CD4-positive, alpha-beta T cell treated with Interleukin-6 for 4 hours (primary cell): ENCODE measurements around the gene CACHD1.
A peak's percentile ranks its signal among the peaks of the same experiment; 100 is the strongest.

Experiments used
- DNase-seq: peaks from one replicate; pipeline ENCODE4 v3.0.0-alpha.2; 2020; ENCODE audit warnings: mixed read lengths

The CACHD1 gene

DNA sequence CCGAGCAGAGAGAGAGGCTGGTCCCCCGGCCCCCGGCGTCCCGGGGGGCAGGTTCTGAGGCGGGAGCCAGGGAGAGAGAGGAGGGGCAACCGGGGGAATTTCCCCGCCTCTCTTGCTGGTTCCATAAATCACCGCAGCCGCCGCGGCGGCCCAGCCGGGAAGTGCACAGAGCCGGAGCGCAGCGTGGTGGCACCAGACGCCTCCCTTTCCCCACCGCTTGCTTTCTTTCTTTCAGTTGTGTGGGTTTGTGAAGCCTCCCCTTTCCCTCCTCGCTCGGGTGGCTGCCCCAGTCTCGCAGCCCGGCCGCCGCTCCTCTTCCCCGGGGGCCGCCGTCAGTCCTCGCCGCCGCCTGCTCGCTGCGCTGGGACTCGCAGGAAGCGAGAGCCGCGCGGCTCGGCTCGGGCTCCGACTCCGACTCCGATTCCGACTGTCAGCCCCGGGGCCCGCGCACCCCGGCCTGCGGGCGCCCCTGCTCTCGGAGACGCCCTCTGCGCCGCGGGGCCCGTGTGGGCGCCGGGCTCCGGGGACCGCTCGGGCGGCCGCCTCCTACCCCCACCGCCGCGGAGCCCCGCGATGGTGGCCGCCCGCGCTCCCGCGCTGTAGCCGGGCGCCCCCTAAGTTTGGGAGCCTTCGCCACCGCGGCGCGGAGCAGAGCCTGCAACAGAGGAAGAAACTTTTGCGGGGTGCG is at the start of gene CACHD1:
Gene CACHD1 (plus strand): TSS at position 153 of the 688 bp plus-strand sequence. CDS start 616 bp downstream, outside the sequence.
- DNase-seq: peak; percentile 75

GRCh38 chr1:64421377-64421776 is 48.6 kb upstream of the CACHD1 start:
- DNase-seq: no peak

DNA sequence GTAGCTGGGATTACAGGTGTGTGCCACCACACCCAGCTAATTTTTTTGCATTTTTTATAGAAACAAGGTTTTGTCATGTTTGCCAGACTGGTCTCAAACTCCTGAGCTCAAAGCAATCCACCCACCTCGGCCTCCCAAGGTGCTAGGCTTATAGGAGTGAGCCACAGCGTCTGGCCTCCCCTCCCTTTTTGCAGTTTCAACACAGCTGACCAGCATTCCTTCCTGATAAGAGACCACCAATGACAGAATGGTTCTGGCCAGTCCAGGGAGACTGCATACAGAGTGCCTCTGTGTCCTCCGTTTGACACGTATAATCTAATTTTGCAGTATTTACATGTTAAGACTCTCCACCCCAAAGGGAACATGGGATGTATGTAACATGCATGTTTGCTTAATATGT is 46.4 kb upstream of the CACHD1 start:
- no peak for DNase-seq

DNA sequence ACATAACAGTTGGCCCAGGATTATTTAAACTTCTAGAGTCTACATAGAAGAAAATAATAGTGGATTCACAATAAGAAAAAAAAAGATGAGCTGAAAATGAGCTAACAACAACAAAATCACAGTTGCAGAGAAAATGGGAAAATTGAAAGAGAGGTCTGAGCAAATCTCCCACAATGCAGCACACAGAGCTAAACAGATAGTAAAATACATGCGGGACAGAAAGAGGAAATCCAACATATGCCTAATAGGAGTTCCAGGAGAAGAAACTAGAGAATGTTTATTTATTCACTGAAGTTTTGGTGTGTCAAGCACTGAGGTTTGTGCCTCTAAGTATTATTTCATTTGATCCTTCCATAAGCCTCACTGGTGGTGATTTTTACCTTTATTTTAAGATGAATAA is 45.5 kb upstream of the CACHD1 start:
- DNase-seq: no peak

DNA sequence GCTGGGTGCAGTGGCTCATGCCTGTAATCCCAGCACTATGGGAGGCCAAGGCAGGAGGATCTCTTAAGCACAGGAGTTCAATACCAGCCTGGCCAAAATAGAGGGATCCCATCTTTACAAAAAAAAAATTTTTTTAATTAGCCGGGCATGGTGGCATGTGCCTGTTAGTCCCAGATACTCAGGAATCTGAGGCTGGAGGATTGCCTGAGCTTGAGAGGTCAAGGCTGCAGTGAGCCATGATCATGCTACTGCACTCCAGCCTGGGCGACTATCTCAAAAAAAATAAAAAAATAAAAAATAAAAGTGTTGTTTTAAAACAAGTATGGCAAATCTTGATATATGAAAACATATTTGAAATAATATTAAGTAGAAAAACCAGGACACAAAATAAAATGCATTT is 44.4 kb upstream of the CACHD1 start:
- no peak for DNase-seq

GRCh38 chr1:64426681-64427080 is 43.2 kb upstream of the CACHD1 start:
- no peak for DNase-seq

- DNase-seq: no peak
These were observed 42.0 kb upstream of the CACHD1 start for GRCh38 chr1:64427879-64428278.

DNA sequence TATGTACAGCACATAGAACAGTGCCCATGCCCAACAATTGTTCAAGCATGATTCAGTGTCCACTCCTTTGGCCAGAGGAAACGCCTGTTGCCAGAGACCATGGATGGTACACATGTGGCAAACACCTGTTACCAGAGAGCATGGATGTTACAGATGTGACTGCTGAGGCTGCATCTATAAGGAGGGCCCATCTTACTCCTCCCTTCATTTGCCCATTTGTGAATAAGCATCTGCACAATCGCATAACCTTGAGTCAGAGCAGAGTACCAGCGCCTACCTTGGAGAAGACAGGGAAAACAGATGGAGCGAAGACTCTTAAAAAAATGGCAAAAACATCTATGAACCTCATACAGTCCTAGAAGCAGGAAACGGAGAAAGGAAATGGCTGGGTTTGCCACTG is 36.6 kb upstream of the CACHD1 start:
- no peak for DNase-seq

GRCh38 chr1:64433747-64434146 is 36.2 kb upstream of the CACHD1 start:
- DNase-seq: no peak

GRCh38 chr1:64435000-64435399 is 34.9 kb upstream of the CACHD1 start:
- DNase-seq: no peak

DNA sequence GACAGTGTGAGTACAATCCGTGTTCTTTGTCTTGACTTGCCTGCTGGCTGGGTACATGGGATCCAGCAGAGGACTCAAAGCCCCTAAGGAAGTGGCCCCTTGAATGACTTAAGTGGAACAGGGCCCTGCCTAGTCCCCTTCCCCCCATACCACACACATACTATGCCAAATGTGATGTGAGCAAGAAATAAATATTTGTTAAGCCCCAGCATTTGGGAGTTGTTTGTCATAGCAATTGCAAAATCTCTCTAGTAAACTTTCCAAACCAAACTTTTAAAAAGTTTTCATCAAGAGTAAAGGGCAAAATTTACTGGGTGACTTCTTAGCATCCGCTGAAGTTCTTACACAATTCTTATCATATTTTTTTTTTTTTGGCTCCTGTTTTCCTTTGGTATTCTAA is 32.5 kb upstream of the CACHD1 start:
- no peak for DNase-seq

DNA sequence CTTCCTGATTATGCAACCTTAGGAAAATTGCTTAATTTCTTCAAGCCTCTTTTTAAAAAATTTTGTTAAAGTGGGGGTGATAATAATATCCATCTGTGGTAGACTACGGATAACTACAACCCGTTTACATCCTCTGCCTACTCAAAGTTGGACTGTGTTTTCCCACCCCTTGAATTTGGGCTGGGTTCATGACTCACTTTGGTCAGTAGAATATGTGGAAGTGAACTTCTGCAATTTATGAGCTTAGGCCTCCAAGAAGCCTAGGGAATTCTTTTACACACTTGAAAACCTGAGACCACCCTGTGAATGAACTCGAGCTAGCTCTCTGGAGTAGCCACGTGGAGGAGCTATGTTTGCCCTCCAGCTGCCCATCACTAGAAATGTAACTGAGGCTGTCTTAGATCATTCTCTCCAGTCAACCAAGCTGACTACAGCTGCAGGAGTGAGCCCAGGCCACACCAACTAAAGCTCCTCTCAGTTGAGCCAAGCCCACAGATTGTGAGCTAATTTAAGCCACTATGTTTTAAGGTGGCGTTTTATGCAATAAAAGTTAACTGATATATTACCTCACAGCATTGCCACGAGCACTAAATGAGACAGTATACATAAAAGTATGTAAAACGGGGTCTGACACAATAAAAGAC is 29.6 kb upstream of the CACHD1 start:
- no peak for DNase-seq

DNA sequence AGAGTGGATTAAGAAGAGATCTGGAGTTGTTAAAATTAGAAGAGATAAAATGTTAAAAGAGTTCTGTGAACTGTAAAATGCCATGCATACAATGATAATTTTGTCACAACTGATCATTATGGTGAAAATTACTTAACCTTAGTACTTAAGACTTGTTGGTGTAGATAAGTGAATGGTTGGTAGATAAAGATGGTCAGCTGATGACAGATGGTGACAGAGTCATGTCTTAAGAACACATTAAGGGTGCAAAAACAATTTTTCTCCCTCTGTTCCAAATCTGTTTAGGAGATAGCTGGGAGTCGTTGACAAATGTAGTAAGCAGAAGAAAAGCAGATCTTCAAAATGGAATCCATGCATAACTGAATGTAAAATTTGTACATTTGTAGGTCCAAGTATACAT is 18.5 kb upstream of the CACHD1 start:
- DNase-seq: no peak

DNA sequence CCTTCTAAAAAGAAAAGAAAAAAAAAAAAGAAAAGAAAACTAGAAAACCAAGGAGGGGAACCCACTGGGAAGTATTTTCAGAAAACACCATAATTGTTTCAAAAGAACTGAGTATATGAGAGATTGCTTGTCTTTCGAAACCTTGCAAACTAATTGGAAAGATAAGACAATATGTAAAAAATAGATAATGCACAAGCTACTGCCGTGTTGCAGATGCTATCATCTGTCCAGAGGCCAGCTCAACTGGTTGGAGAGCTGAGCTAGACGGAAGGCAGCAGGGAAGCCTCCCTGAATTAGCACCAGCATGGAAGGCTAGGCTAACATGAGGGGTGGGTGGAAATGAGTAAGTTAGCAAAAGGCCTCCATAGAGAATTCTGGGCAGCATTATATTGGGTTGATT is 16.2 kb upstream of the CACHD1 start:
- DNase-seq: no peak

- DNase-seq: no peak
These were observed 11.0 kb upstream of the CACHD1 start for GRCh38 chr1:64458915-64459314.

DNA sequence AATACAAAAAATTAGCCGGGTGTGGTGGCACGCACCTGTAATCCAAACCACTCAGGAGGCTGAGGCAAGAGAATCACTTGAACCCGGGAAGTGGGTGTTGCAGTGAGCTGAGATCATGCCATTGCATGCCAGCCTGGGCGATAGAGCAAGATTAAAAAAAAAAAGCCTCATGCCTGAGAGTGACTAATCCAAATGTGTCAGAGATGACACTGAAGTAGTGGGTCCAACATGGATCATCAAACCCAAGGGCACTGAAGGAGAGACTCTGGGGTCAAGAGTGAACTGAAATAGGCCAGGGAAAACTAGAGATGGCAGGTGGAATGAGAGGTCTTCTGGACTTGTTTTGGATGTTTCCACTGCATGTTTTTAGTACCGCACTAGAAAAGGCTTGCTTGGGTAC is 10.2 kb upstream of the CACHD1 start:
- DNase-seq: no peak

- DNase-seq: no peak
These were observed 3.9 kb upstream of the CACHD1 start for GRCh38 chr1:64466033-64466432.

DNA sequence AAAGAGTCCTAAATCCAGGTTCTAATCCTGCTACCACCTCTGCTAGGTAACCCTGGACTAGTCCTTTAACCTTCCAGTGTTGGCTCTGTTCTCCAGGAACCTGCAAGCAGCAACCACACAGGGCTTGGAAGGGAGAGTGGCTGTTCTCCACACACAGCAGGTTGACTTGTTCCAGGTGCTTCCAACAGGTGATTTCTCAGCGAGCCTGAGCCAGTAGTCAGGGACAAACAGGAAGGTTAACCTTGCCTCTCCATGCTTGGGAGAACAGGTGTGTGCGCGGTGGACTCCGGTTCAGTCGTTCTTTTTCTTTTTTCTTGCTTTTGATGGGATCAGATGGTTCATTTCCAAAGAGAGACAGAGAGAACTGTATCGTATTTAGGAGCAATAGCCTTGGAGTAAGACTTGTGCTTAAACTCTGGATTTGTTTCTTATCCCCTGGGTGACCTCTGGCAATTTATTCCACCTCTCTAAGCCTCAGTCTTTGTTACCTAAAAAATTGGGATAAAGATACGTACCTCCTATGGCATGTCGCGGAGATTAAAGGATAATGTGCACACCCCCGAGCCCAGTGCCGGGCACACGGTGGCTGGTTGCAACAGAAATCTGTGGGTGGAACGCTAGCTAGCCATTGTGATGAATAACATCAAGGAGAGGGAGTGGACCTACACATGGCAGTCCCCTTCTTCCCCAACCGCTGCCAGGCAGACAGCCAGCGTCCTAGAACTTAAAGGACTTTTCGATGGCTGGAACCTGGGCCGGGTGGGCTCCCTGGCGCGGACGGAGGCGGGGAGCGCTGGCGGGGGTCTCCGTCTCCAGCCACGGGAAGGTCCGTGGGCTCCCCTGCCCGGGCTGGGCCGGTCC is 583 bp upstream of the CACHD1 start:
- no peak for DNase-seq

GRCh38 chr1:64470665-64471217 is 812 bp downstream of the CACHD1 start:
- DNase-seq: no peak

DNA sequence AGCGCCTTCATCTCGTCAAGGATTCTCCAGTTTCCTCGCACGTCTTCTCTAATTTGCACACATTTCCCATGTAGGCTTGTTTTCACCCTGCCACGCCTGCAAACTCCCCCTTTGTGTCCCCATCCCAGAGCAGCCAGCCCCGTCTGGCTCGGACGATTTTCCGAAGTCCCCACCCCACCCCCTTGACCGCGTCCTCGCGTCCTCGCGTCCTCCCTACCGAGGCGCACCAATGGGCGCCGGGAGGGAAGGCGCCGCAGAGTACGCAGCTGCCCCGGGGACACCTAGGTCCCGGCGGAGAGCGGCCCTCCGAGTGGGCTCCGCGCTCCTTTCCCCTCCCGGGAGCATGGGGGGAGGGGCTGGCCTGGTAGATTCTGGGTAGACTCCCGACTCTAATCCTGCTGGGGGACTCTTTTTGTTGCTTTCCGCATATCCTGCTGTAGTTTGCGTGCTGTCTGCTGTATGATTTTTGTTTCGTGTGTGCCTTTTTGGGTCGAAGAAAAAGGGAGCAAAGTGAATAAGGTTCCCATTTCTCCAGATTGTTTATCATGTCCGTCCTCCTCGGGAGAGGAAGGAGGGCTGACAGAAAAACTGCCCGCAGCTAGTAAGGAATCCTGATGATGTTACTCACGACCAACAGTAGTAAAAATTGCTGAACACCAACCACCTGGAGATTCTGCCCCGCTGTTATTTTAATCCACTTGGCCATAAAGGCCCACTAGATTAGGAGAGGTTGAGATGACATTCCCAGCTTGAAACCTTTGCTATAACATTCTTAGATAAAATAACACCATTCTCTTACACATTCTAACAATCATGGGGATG is 1.5 kb downstream of the CACHD1 start:
- DNase-seq: peak; percentile 12

- no peak for DNase-seq
These were observed 2.1 kb downstream of the CACHD1 start for GRCh38 chr1:64472040-64472376.

DNA sequence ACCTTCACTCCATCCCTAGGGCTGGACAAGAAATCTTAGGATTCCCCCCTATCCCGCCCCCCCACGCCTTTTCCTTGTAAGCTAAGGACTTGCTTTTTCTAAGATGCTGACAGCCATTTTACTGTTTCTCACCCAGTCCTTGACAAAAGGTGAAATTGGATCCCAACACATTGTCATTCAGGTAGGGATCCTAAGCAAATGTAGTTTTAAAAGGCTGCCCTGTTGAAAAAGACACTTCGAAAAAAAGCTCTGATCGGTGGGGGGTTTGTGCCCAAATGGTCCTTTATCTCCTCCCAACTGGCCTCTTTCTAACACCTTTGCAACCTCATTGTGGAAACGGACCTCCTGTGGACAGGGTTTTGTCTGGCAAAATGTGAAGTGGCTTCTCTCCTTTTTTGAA is 2.9 kb downstream of the CACHD1 start:
- DNase-seq: no peak

- no peak for DNase-seq
These were observed 3.4 kb downstream of the CACHD1 start for GRCh38 chr1:64473367-64473766.
